ENCODE measurements around the gene CARMIL3. TPM values are rescaled to one million over a fixed set of nuclear protein-coding genes. Genes with fewer than 3 reads are reported as not detected.

Gene CARMIL3
- total and polyA plus RNA-seq, 7 experiments from 2014 or later: 0.08 to 1.7 (median 0.27) TPM; not detected in 2

DNA sequence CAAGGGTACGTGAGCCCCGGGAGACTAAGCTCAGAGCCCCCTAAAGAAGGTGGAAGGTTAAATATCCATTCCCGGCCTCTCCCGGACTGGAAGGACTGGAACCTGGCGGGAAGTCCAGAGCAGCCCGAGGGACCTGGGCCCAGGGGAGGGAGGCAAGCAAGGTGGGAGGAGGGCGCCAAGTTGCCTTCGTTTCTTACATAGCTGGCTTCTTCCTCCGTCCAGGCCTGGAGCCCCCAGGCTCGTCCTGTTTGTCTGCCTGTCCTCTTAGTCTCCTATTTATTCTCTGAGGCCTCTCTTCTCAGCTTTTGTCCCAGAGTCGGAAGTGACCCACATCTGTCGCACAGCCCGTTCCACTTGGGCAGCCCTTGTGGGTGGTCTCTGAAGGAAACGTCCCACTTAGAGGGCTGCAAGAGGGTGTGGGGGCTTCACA is 43.0 kb downstream of the CARMIL3 start:
- intact Hi-C loops (cut with micrococcal nuclease): loop anchor here (1.0 to 5.0 kb wide), 12 partner anchors 13 to 463 kb away; partner anchors contain the start of genes DCAF11 (in 2 of the 2), IRF9 (in 2 of the 2), NRL (in 2 of the 2) and PSME1 (in 2 of the 2)
- Histone ChIP-seq H3K4me3 (ENCODE audit: low read length) (peak overlapping the region; percentile 91), H3K4me1 (ENCODE audit: control insufficient read depth in 2 of 2, insufficient read depth in 2 of 2, low read length in 2 of 2) (peaks cover 6 to 16% of the 10 kb centered on the region in 2 donors), H3K27me3 (ENCODE audit: control insufficient read depth in 2 of 2, insufficient read depth in 2 of 2, low read length in 2 of 2) (no peaks in the 10 kb centered on the region), H3K9me3 (ENCODE audit: control insufficient read depth in 2 of 3, low read length in 3 of 3) (no peaks in the 10 kb centered on the region), H3K27ac (ENCODE audit: low read depth, low read length) (peak overlapping the region; percentile 92), H3K36me3 (ENCODE audit: control insufficient read depth in 2 of 3, insufficient read depth in 3 of 3, low read length in 3 of 3) (peaks cover 0 to 26% (median 3%) of the 10 kb centered on the region in 3 experiments)
- CTCF ChIA-PET: interaction anchor here (0.8 to 9.4 kb wide), 6 partner anchors 11 to 66 kb away, joined by 3 to 165 read pairs (median 4); partner anchors contain the start of genes DCAF11, IRF9 and NRL
- POLR2A ChIA-PET: interaction anchor here (0.9 to 9.1 kb wide), 8 partner anchors 12 to 67 kb away, joined by 3 to 85 read pairs (median 8); partner anchors contain the start of genes DCAF11, IRF9, NRL and PSME1
- Mint-ChIP-seq H3K4me1 (peaks cover 28 to 45% (median 38%) of the 10 kb centered on the region in 7 donors), H3K36me3 (peaks cover 0 to 20% (median 0%) of the 10 kb centered on the region in 5 donors), H3K9me3 (no peaks in the 10 kb centered on the region), H3K4me3 (peak overlapping the region; percentile 91 to 100 (median 98)), H3K27ac (peak overlapping the region; percentile 90 to 97 (median 96)), H3K27me3 (no peaks in the 10 kb centered on the region)
- DNase-seq (no peak), ATAC-seq (no peak)

GRCh38 chr14:24095271-24096068 is 43.7 kb downstream of the CARMIL3 start:
- Mint-ChIP-seq H3K4me3 (peak overlapping the region; percentile 91 to 100 (median 98)), H3K27me3 (no peaks in the 10 kb centered on the region), H3K27ac (peak overlapping the region; percentile 90 to 97 (median 96)), H3K9me3 (no peaks in the 10 kb centered on the region), H3K36me3 (peaks cover 0 to 21% (median 0%) of the 10 kb centered on the region in 5 donors), H3K4me1 (peaks cover 27 to 42% (median 36%) of the 10 kb centered on the region in 7 donors)
- Histone ChIP-seq H3K27me3 (ENCODE audit: control insufficient read depth in 2 of 2, insufficient read depth in 2 of 2, low read length in 2 of 2) (no peaks in the 10 kb centered on the region), H3K4me3 (ENCODE audit: low read length) (peak overlapping the region; percentile 91), H3K9me3 (ENCODE audit: control insufficient read depth in 2 of 3, low read length in 3 of 3) (no peaks in the 10 kb centered on the region), H3K36me3 (ENCODE audit: control insufficient read depth in 2 of 3, insufficient read depth in 3 of 3, low read length in 3 of 3) (peaks cover 0 to 32% (median 5%) of the 10 kb centered on the region in 3 experiments), H3K27ac (ENCODE audit: low read depth, low read length) (peak overlapping the region; percentile 92), H3K4me1 (ENCODE audit: control insufficient read depth in 2 of 2, insufficient read depth in 2 of 2, low read length in 2 of 2) (peaks cover 6 to 16% of the 10 kb centered on the region in 2 donors)
- CTCF ChIA-PET: interaction anchor here (0.8 to 9.4 kb wide), 5 partner anchors 10 to 42 kb away, joined by 3 to 165 read pairs (median 5); partner anchors contain the start of genes DCAF11 and NRL
- POLR2A ChIA-PET: interaction anchor here (0.6 to 9.1 kb wide), 11 partner anchors 11 to 66 kb away, joined by 3 to 85 read pairs (median 5); partner anchors contain the start of genes DCAF11, EMC9, IRF9 and NRL
- intact Hi-C loops (cut with micrococcal nuclease): no loop called here
- ATAC-seq: peak; percentile 3
- peak in 2 of 9 donors; percentile 11 to 64 for DNase-seq

GRCh38 chr14:24096545-24097181 is 44.9 kb downstream of the CARMIL3 start:
- ATAC-seq: no peak
- intact Hi-C loops (cut with micrococcal nuclease): no loop called here
- CTCF ChIA-PET: interaction anchor here (9.4 kb wide), 1 partner anchor 9 kb away, joined by 165 read pairs; no protein-coding TSS in a partner anchor
- POLR2A ChIA-PET: interaction anchor here (0.7 to 9.1 kb wide), 6 partner anchors 10 to 347 kb away, joined by 3 to 85 read pairs (median 5); partner anchors contain the start of genes DCAF11 and NRL
- no peak overlapping the region for H3K4me3 ChIP-seq (ENCODE audit: low read length)
- no peaks in the 10 kb centered on the region for H3K9me3 Mint-ChIP-seq
- H3K27ac Mint-ChIP-seq: peak overlapping the region; percentile 14 to 81 (median 68)
- H3K9me3 ChIP-seq (ENCODE audit: control insufficient read depth in 2 of 3, low read length in 3 of 3): no peaks in the 10 kb centered on the region
- no peak overlapping the region for H3K27ac ChIP-seq (ENCODE audit: low read depth, low read length)
- H3K4me1 Mint-ChIP-seq: peaks cover 22 to 38% (median 33%) of the 10 kb centered on the region in 7 donors
- no peak for DNase-seq
- peaks cover 6 to 16% of the 10 kb centered on the region in 2 donors for H3K4me1 ChIP-seq (ENCODE audit: control insufficient read depth in 2 of 2, insufficient read depth in 2 of 2, low read length in 2 of 2)
- no peaks in the 10 kb centered on the region for H3K27me3 ChIP-seq (ENCODE audit: control insufficient read depth in 2 of 2, insufficient read depth in 2 of 2, low read length in 2 of 2)
- no peaks in the 10 kb centered on the region for H3K27me3 Mint-ChIP-seq
- peaks cover 0 to 28% (median 0%) of the 10 kb centered on the region in 5 donors for H3K36me3 Mint-ChIP-seq
- H3K4me3 Mint-ChIP-seq: peak overlapping the region in 9 of 10 donors; percentile 17 to 69 (median 57)
- H3K36me3 ChIP-seq (ENCODE audit: control insufficient read depth in 2 of 3, insufficient read depth in 3 of 3, low read length in 3 of 3): peaks cover 0 to 39% (median 5%) of the 10 kb centered on the region in 3 experiments

DNA sequence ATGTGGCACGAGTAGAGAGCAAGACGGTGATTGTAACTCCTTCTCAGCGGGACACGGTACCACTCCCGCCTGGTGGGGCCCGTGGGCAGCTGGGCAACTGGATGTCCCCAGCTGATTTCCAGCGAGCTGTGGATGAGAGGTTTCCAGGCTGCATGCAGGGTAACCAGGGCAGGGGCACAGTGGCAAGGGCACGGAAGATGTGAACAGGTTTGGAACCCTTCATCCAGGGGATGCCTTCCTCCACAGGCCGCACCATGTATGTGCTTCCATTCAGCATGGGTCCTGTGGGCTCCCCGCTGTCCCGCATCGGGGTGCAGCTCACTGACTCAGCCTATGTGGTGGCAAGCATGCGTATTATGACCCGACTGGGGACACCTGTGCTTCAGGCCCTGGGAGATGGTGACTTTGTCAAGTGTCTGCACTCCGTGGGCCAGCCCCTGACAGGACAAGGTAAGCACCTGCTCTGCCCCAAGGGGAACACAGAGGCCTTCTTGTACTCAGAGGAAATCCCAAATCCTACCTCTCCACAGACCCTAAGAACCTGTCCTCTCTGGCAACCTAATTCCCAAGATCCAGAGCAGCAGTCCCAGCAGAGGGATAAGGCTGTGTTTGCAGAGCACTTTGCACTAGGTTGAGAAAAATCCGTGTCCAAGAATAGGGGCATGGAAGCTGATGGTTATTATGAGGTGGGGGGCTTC is 46.6 kb downstream of the CARMIL3 start:
- H3K27me3 Mint-ChIP-seq: no peaks in the 10 kb centered on the region
- POLR2A ChIA-PET: interaction anchor here (1.0 to 9.1 kb wide), 3 partner anchors 8 to 53 kb away, joined by 3 to 85 read pairs (median 80); no protein-coding TSS in a partner anchor
- no peak for ATAC-seq
- H3K4me3 Mint-ChIP-seq: no peak overlapping the region
- no peak for DNase-seq
- H3K9me3 Mint-ChIP-seq: no peaks in the 10 kb centered on the region
- no peaks in the 10 kb centered on the region for H3K27me3 ChIP-seq (ENCODE audit: control insufficient read depth in 2 of 2, insufficient read depth in 2 of 2, low read length in 2 of 2)
- H3K4me3 ChIP-seq (ENCODE audit: low read length): no peak overlapping the region
- CTCF ChIA-PET: interaction anchor here (1.1 to 9.4 kb wide), 2 partner anchors 7 to 41 kb away, joined by 3 to 165 read pairs; no protein-coding TSS in a partner anchor
- peaks cover 0 to 48% (median 5%) of the 10 kb centered on the region in 3 experiments for H3K36me3 ChIP-seq (ENCODE audit: control insufficient read depth in 2 of 3, insufficient read depth in 3 of 3, low read length in 3 of 3)
- H3K27ac ChIP-seq (ENCODE audit: low read depth, low read length): no peak overlapping the region
- H3K4me1 ChIP-seq (ENCODE audit: control insufficient read depth in 2 of 2, insufficient read depth in 2 of 2, low read length in 2 of 2): peaks cover 6 to 14% of the 10 kb centered on the region in 2 donors
- H3K27ac Mint-ChIP-seq: peak overlapping the region in 1 of 9 donors; percentile 31
- H3K4me1 Mint-ChIP-seq: peaks cover 20 to 28% (median 23%) of the 10 kb centered on the region in 7 donors
- intact Hi-C loops (cut with micrococcal nuclease): no loop called here
- no peaks in the 10 kb centered on the region for H3K9me3 ChIP-seq (ENCODE audit: control insufficient read depth in 2 of 3, low read length in 3 of 3)
- peaks cover 0 to 35% (median 0%) of the 10 kb centered on the region in 5 donors for H3K36me3 Mint-ChIP-seq

DNA sequence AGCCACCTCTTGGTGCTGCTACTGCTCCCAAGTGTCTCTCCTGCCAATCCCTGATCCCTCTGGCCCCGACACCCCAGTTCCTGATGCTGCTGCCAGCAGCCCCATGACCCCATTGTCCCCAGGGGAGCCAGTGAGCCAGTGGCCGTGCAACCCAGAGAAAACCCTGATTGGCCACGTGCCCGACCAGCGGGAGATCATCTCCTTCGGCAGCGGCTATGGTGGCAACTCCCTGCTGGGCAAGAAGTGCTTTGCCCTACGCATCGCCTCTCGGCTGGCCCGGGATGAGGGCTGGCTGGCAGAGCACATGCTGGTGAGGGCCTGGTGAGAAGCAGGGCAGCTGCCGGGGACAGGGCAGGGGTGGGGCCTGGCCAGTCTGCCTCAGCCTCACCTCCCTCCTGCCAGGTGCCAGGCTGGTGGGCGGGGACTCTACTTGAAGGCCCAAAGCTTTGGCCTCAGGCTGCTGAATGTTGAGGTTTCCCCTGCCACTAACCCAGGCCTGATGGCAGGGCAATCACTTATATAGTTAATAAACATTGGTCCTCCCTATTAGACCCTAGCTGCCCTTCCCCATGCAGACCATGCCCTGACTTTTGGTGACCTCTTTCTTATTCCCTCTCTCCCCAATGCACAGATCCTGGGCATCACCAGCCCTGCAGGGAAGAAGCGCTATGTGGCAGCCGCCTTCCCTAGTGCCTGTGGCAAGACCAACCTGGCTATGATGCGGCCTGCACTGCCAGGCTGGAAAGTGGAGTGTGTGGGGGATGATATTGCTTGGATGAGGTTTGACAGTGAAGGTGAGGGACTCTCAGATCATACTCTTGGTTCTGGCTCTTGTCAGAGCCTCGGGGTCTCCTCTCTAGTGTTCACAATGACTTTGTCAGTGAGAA is 47.4 kb downstream of the CARMIL3 start:
- ATAC-seq (no peak), DNase-seq (no peak)
- intact Hi-C loops (cut with micrococcal nuclease): no loop called here
- no peaks in the 10 kb centered on the region for H3K27me3 ChIP-seq (ENCODE audit: control insufficient read depth in 2 of 2, insufficient read depth in 2 of 2, low read length in 2 of 2)
- Mint-ChIP-seq H3K9me3 (no peaks in the 10 kb centered on the region), H3K27me3 (no peaks in the 10 kb centered on the region), H3K4me3 (no peak overlapping the region), H3K4me1 (peaks cover 17 to 24% (median 19%) of the 10 kb centered on the region in 7 donors), H3K36me3 (peaks cover 0 to 43% (median 6%) of the 10 kb centered on the region in 5 donors), H3K27ac (peak overlapping the region in 3 of 9 donors; percentile 9 to 65 (median 34))
- CTCF ChIA-PET: interaction anchor here (11.7 kb wide), 1 partner anchor 43 kb away, joined by 246 read pairs; the partner anchor contains the start of gene CARMIL3
- POLR2A ChIA-PET: no interaction called here
- peaks cover 6 to 10% of the 10 kb centered on the region in 2 donors for H3K4me1 ChIP-seq (ENCODE audit: control insufficient read depth in 2 of 2, insufficient read depth in 2 of 2, low read length in 2 of 2)
- no peaks in the 10 kb centered on the region for H3K9me3 ChIP-seq (ENCODE audit: control insufficient read depth in 2 of 3, low read length in 3 of 3)
- no peak overlapping the region for H3K27ac ChIP-seq (ENCODE audit: low read depth, low read length)
- H3K36me3 ChIP-seq (ENCODE audit: control insufficient read depth in 2 of 3, insufficient read depth in 3 of 3, low read length in 3 of 3): peaks cover 0 to 50% (median 5%) of the 10 kb centered on the region in 3 experiments
- no peak overlapping the region for H3K4me3 ChIP-seq (ENCODE audit: low read length)

Measured in naive thymus-derived CD4-positive, alpha-beta T cell (primary cell).